Retinal pigment epithelial cell (primary cell): ENCODE data around the gene KIF19.

Source experiments
- DNase-seq: peaks from one replicate; pipeline ENCODE4 v3.0.0-alpha.2; 2010; ENCODE audit warnings: low read depth
- H3K4me3 ChIP-seq: 2 replicates; pipeline ENCODE4 v1.5.1; 2011; ENCODE audit warnings: mild to moderate bottlenecking, low read length, control low read depth, moderate library complexity
- CTCF ChIP-seq: conservative IDR thresholded peaks from 2 replicates; pipeline ENCODE4 v1.5.1; 2011; ENCODE audit warnings: low read depth, low read length, control low read depth, inconsistent platforms

The KIF19 gene

GRCh38 chr17:74393346-74393942 lies 67.4 kb downstream of the KIF19 start:
- no peak for TF ChIP-seq CTCF
- DNase-seq: no peak
- H3K4me3 ChIP-seq: no peak overlapping the region

GRCh38 chr17:74394275-74394950 lies 68.4 kb downstream of the KIF19 start:
- no peak for TF ChIP-seq CTCF
- H3K4me3 ChIP-seq: no peak overlapping the region
- no peak for DNase-seq

DNA sequence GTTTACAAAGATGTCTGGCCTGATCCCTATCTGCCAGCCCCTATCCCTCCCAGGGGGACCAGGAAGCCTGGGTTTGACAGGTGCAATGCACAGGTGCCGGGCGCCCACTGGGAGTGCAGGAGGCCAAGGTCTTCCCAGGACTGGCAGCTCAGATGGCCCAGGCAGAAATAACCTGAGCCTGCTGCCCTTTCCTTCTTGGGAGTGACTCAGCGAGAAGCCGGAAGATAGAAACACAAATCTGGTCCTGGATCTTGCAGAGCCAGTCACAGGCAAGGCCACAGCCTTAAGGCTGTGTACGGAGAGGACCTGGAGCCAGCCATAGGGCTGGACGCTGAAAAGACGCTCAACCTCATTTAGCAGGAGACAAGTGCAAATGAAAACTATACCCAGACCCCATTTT lies 69.0 kb downstream of the KIF19 start:
- DNase-seq: no peak
- no peak for TF ChIP-seq CTCF
- H3K4me3 ChIP-seq: no peak overlapping the region

DNA sequence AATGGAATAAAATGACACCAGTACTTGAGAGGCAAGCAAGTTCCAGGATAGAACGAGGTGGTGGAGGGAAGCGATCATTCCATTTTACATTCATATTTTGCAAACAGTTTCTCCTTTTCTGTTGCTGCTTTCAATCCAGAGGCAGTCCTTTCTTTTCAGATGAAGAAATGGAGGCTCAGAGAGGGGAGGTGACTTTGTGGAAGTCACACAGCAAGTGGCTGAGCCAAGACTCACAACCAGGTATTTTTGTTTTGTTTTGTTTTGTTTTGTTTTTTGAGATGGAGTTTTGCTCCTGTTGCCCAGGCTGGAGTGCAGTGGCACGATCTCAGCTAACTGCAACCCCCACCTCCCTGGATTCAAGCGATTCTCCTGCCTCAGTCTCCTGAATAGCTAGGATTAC lies 70.5 kb downstream of the KIF19 start:
- no peak for DNase-seq
- H3K4me3 ChIP-seq: no peak overlapping the region
- no peak for TF ChIP-seq CTCF

- no peak overlapping the region for H3K4me3 ChIP-seq
- no peak for TF ChIP-seq CTCF
- DNase-seq: no peak
These were observed 76.0 kb downstream of the KIF19 start for GRCh38 chr17:74402048-74402447.

DNA sequence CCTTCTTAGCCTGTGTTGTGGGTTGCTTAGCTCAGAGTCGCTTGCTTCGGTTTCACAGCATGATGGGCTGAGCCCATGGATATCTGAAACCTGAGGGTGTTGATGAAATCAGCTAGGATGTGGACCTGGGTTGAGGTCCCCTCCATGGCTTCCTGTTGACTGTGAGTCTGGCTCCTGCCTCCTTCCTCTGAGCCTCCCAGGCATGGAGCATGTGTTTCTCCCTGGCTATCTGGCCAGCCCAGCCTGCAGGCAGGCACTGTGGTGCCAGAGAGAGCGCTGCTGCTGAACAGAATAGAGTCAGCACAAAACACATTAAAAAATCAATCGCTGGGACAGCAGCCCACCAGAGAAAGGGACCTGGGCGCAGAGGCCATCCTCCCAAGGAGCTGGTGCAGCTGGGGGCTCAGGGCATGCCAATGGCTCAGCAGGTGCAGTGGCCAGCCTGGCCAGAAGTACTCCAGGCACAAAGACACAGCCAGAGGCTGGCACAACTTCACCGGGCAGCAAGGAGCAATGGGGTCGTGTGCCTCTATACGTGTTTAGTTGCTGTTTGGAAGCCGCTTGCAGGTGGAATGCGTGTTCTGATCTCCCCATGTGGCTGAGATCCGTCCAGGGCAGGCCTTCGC lies 77.6 kb downstream of the KIF19 start:
- no peak overlapping the region for H3K4me3 ChIP-seq
- no peak for TF ChIP-seq CTCF
- no peak for DNase-seq

GRCh38 chr17:74404218-74404617 lies 78.2 kb downstream of the KIF19 start:
- no peak for DNase-seq
- H3K4me3 ChIP-seq: no peak overlapping the region
- no peak for TF ChIP-seq CTCF
